B cell (primary cell): ENCODE results near the gene ILDR2. TPM values are rescaled to one million over a fixed set of nuclear protein-coding genes. Genes with fewer than 3 reads are reported as not detected.
A peak's percentile ranks its signal among the peaks of the same experiment; 100 is the strongest.

Experiments
- ATAC-seq: fragments of 200-7000 bp; cut with Tn5 transposase; one replicate; pipeline ENCODE4 v1.10.0; 2021; ENCODE audit warnings: low read depth, mild to moderate bottlenecking, moderate number of reproducible peaks, moderate library complexity
- CTCF ChIA-PET: fragments of 350-600 bp; sonication (Branson Sonifier 250); formaldehyde crosslinking; loops from one replicate; lab custom pipeline; 2021; ENCODE audit warnings: antibody characterized with exemption, inconsistent platforms; lab: Charles Lee
- POLR2A ChIA-PET: fragments of 350-600 bp; sonication (Branson Sonifier 250); formaldehyde crosslinking; loops from one replicate; lab custom pipeline; 2021; ENCODE audit warnings: antibody characterized with exemption; lab: Charles Lee
- DNase-seq: peaks from one replicate; pipeline ENCODE4 v3.0.0; 2013
- H2AFZ ChIP-seq: 2 replicates; pipeline ENCODE4 v1.6.1; 2012; ENCODE audit warnings: mild to moderate bottlenecking, low read depth, low read length; ENCODE audit not compliant: insufficient read depth, poor library complexity, severe bottlenecking
- H3K27ac ChIP-seq, 2 donors: 1 replicate in 1 of 2; 2 replicates in 1 of 2; pipeline ENCODE4 v1.5.1; 2012 to 2013; ENCODE audit warnings: low read length in 2 of 2, mild to moderate bottlenecking in 2 of 2, moderate library complexity in 1 of 2
- H3K27me3 ChIP-seq, 4 experiments: fragments of 200-600 bp in 1 of 4; sonication (generic) in 1 of 4; replicated peaks in 1 of 4; 1 replicate in 2 of 4; 2 replicates in 2 of 4; pipeline versions ENCODE4 v1.6.1 to v1.7.0; 2013 to 2016; ENCODE audit warnings: low read length in 3 of 4, mild to moderate bottlenecking in 2 of 4, mixed read lengths in 1 of 4, moderate library complexity in 1 of 4; ENCODE audit not compliant: insufficient read depth in 4 of 4, control insufficient read depth in 3 of 4; ENCODE audit errors: control extremely low read depth in 1 of 4
- H3K36me3 ChIP-seq, 2 experiments: replicated peaks in 1 of 2; 1 replicate in 1 of 2; 2 replicates in 1 of 2; pipeline versions ENCODE4 v1.6.1 to v1.7.1; 2013; ENCODE audit warnings: low read length in 1 of 2; ENCODE audit not compliant: insufficient read depth in 2 of 2, control insufficient read depth in 1 of 2; ENCODE audit errors: control extremely low read depth in 1 of 2, extremely low read depth in 1 of 2
- H3K4me1 ChIP-seq, 2 donors: fragments of 200-600 bp in 1 of 2; sonication (generic) in 1 of 2; 1 replicate in 1 of 2; 2 replicates in 1 of 2; pipeline versions ENCODE4 v1.5.1 to v1.6.1; 2013 to 2017; ENCODE audit warnings: low read length in 2 of 2; ENCODE audit not compliant: control insufficient read depth in 2 of 2, insufficient read depth in 2 of 2
- H3K4me2 ChIP-seq: replicated peaks from 2 replicates; pipeline ENCODE3; 2012; ENCODE audit warnings: mild to moderate bottlenecking, low read depth, low read length; ENCODE audit not compliant: poor library complexity, severe bottlenecking
- H3K4me3 ChIP-seq, 5 experiments: fragments of 200-600 bp in 1 of 5; sonication (generic) in 1 of 5; 1 replicate in 3 of 5; 2 replicates in 2 of 5; pipeline versions ENCODE4 v1.5.1 to v1.7.0; 2011 to 2016; ENCODE audit warnings: low read length in 4 of 5, mild to moderate bottlenecking in 4 of 5, low read depth in 2 of 5, control low read depth in 1 of 5, moderate library complexity in 1 of 5; ENCODE audit not compliant: insufficient read depth in 1 of 5; ENCODE audit errors: control extremely low read depth in 1 of 5, extremely low read depth in 1 of 5
- H3K79me2 ChIP-seq: fragments of 200-600 bp; sonication (generic); one replicate; pipeline ENCODE4 v1.6.0; 2016; ENCODE audit warnings: low read length; ENCODE audit not compliant: control insufficient read depth, insufficient read depth
- H3K9ac ChIP-seq: fragments of 200-600 bp; sonication (generic); 2 replicates; pipeline ENCODE4 v1.6.1; 2017; ENCODE audit warnings: mild to moderate bottlenecking, low read length, moderate library complexity
- H3K9me3 ChIP-seq, 3 donors: one replicate each; pipeline versions ENCODE4 v1.6.1 to v1.7.1; 2013; ENCODE audit warnings: low read length in 2 of 3; ENCODE audit not compliant: control insufficient read depth in 2 of 3, insufficient read depth in 1 of 3; ENCODE audit errors: control extremely low read depth in 1 of 3
- H4K20me1 ChIP-seq: 2 replicates; pipeline ENCODE4 v1.6.0; 2012; ENCODE audit warnings: mild to moderate bottlenecking, low read length; ENCODE audit not compliant: insufficient read depth, control insufficient read depth, poor library complexity, severe bottlenecking
- H3K27ac Mint-ChIP-seq: one replicate; pipeline ENCODE4 v1.8.0; 2021; ENCODE audit warnings: mixed read lengths
- H3K27me3 Mint-ChIP-seq: one replicate; pipeline ENCODE4 v1.8.0; 2021; ENCODE audit warnings: mixed read lengths
- H3K4me1 Mint-ChIP-seq: one replicate; pipeline ENCODE4 v1.8.0; 2021; ENCODE audit warnings: mixed read lengths
- H3K4me3 Mint-ChIP-seq: one replicate; pipeline ENCODE4 v1.8.0; 2021; ENCODE audit warnings: mixed read lengths
- H3K9me3 Mint-ChIP-seq: one replicate; pipeline ENCODE4 v1.8.0; 2022; ENCODE audit warnings: mixed read lengths; ENCODE audit not compliant: insufficient read depth
- EZH2 ChIP-seq: IDR thresholded peaks from 2 replicates; pipeline ENCODE4 v1.6.1; 2012; ENCODE audit warnings: borderline replicate concordance, low read depth, mild to moderate bottlenecking, moderate library complexity, low read length; ENCODE audit not compliant: insufficient read depth, poor library complexity, severe bottlenecking
- WGBS: methylation state at CpG from one replicate; pipeline ENCODE4 v1.1.5; 2013; ENCODE audit warnings: missing lambda C conversion rate; ENCODE audit not compliant: insufficient coverage; 5-methylcytosine and 5-hydroxymethylcytosine counted together
- intact Hi-C: fragments of 100-400 bp; cut with micrococcal nuclease; formaldehyde crosslinking; loops from one replicate; pipeline ENCODE4 v1.10.0; 2022
- polyA plus RNA-seq: library from polyadenylated mRNA; depleted of rRNA; stranded (reverse); fragments of >200 nt; gene quantifications from 2 replicates; pipeline ENCODE4 v1.2.3, GENCODE V29; 2012
- total RNA-seq, 2 donors: library from RNA; stranded (reverse); fragments of 120-200 nt in 1 of 2; gene quantifications; 1 replicate in 1 of 2; 2 replicates in 1 of 2; pipeline versions ENCODE4 v1.2.3 to v1.2.4, GENCODE V29; 2013 to 2022
- TF ChIP-seq, protein P1 (sequence below): fragments of 200-600 bp; IDR thresholded peaks from one replicate; pipeline ENCODE4 v1.8.0; 2022; ENCODE audit warnings: antibody characterized with exemption, mild to moderate bottlenecking

Gene ILDR2
- total and polyA plus RNA-seq, 2 donors (not counting 1 experiment from before 2014, with no cell fraction given), result 0.01 TPM; not detected in 1

DNA sequence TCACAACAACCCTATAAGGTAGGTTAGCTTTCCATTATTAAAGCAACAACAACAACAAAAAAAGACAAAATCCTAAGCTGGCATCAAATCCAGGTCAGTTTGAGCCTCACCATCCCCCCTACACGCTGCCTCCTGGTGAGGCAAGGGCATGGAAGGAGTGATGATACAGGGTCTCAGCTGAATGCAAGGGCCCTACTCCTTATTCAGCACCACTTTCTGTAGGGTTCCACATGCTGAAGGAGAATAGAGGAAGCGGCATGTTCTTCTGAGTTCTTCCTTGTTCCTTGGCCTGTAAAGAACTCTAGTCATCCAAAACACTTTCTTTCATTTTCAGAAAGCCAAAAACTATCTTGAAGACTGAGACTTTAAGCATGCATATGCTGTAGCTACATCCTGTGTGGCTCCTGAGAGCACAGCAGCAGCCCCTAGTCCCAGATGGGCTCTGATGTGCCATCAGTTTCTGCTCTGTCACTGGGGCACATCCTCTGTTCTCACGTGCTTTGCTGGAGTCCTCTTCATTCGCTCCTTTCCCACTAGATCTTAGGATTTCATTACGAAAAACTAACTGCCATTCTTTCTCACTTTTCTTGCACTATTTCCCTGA is 6.2 kb downstream of the ILDR2 start:
- DNase-seq, result peak; percentile 20
- no peak for TF ChIP-seq EZH2
- TF ChIP-seq, protein P1, sequence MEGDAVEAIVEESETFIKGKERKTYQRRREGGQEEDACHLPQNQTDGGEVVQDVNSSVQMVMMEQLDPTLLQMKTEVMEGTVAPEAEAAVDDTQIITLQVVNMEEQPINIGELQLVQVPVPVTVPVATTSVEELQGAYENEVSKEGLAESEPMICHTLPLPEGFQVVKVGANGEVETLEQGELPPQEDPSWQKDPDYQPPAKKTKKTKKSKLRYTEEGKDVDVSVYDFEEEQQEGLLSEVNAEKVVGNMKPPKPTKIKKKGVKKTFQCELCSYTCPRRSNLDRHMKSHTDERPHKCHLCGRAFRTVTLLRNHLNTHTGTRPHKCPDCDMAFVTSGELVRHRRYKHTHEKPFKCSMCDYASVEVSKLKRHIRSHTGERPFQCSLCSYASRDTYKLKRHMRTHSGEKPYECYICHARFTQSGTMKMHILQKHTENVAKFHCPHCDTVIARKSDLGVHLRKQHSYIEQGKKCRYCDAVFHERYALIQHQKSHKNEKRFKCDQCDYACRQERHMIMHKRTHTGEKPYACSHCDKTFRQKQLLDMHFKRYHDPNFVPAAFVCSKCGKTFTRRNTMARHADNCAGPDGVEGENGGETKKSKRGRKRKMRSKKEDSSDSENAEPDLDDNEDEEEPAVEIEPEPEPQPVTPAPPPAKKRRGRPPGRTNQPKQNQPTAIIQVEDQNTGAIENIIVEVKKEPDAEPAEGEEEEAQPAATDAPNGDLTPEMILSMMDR, result no peak
- H3K4me3 Mint-ChIP-seq, result no peak overlapping the region
- peaks cover 8% of the 10 kb centered on the region for H3K4me1 Mint-ChIP-seq
- ChIA-PET CTCF (no interaction called here), POLR2A (no interaction called here)
- H4K20me1 ChIP-seq, result no peaks in the 10 kb centered on the region
- H3K4me2 ChIP-seq, result no peak overlapping the region
- H3K9me3 Mint-ChIP-seq, result no peaks in the 10 kb centered on the region
- H3K4me3 ChIP-seq, result no peak overlapping the region
- H3K36me3 ChIP-seq, result no peaks in the 10 kb centered on the region
- no peaks in the 10 kb centered on the region for H3K9me3 ChIP-seq
- H2AFZ ChIP-seq, result no peak overlapping the region
- 61% methylated on average over 4 of the region's 5 CpGs for WGBS
- no peaks in the 10 kb centered on the region for H3K79me2 ChIP-seq
- peaks cover 7 to 9% of the 10 kb centered on the region in 2 donors for H3K4me1 ChIP-seq
- no peak for ATAC-seq
- intact Hi-C loops, result loop anchor here (5.0 kb wide), 1 partner anchor 47 kb away; no protein-coding TSS in a partner anchor
- H3K9ac ChIP-seq, result no peak overlapping the region
- H3K27ac ChIP-seq, result no peak overlapping the region
- peaks cover 44% of the 10 kb centered on the region for H3K27me3 Mint-ChIP-seq
- H3K27ac Mint-ChIP-seq, result no peak overlapping the region
- H3K27me3 ChIP-seq, result peaks cover 0 to 42% (median 27%) of the 10 kb centered on the region in 4 experiments

DNA sequence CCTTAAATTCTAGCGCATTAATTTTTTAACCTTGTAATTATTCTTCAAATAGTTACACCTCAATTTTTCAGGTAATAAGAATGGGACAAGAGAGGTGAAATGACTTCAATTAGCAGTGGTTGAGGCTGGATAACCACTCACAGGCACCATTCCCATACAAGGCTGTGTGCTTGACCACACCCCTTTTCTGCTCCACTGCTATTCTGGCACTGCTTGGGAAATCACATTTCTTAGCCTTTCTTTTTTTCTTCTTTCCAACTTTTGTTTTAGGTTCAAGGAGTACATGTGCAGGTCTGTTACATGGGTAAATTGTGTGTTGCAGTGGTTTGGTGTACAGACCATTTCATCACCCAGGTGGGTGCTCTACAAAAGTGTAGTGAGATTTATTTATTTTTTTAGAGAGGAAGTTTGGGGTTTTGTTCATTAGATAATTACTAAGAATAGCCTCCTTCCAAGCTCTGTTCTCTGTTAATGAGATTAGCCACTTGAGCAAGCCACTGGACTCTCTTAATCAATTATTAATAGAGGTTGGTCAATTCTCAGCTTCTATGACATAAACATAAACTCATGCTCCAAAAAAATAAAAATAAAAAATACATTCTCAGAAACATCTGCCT is 14.4 kb downstream of the ILDR2 start:
- ATAC-seq, result no peak
- POLR2A ChIA-PET, result no interaction called here
- no peak overlapping the region for H2AFZ ChIP-seq
- H3K79me2 ChIP-seq, result no peaks in the 10 kb centered on the region
- H3K27me3 ChIP-seq, result peaks cover 0 to 9% (median 5%) of the 10 kb centered on the region in 4 experiments
- no CpG with 5 or more reads among the region's 1 CpG for WGBS
- no peaks in the 10 kb centered on the region for H3K4me1 ChIP-seq
- H3K4me3 ChIP-seq, result no peak overlapping the region
- H4K20me1 ChIP-seq, result no peaks in the 10 kb centered on the region
- H3K9me3 ChIP-seq, result no peaks in the 10 kb centered on the region
- no peak overlapping the region for H3K4me2 ChIP-seq
- CTCF ChIA-PET, result no interaction called here
- intact Hi-C loops, result no loop called here
- Mint-ChIP-seq H3K27me3 (peaks cover 17% of the 10 kb centered on the region), H3K27ac (no peak overlapping the region), H3K4me3 (no peak overlapping the region), H3K4me1 (no peaks in the 10 kb centered on the region), H3K9me3 (no peaks in the 10 kb centered on the region)
- H3K36me3 ChIP-seq, result no peaks in the 10 kb centered on the region
- H3K9ac ChIP-seq, result no peak overlapping the region
- TF ChIP-seq EZH2, result no peak
- TF ChIP-seq, protein P1, result no peak
- H3K27ac ChIP-seq, result no peak overlapping the region
- DNase-seq, result no peak
